Prostate gland (tissue), 2 donors: ENCODE data around the gene KNCN.

Experiments used
- POLR2A ChIP-seq: fragments of 450-650 bp; IDR thresholded peaks from one replicate; pipeline ENCODE4 v1.6.1; 2016; ENCODE audit warnings: antibody characterized with exemption, mild to moderate bottlenecking
- POLR2AphosphoS5 ChIP-seq: sonication (generic); formaldehyde crosslinking; IDR thresholded peaks from one replicate; pipeline ENCODE4 v1.6.1; 2017; ENCODE audit warnings: antibody characterized with exemption
- TF ChIP-seq, protein P1 (sequence below), 4 experiments: fragments of 200-600 bp in 2 of 4; fragments of 450-650 bp in 2 of 4; sonication (generic) in 2 of 4; IDR thresholded peaks; 1 replicate in 3 of 4; 2 replicates in 1 of 4; pipeline ENCODE4 v1.5.1; 2016 to 2019; ENCODE audit warnings: antibody characterized with exemption in 4 of 4, mild to moderate bottlenecking in 2 of 4, moderate library complexity in 2 of 4

DNA sequence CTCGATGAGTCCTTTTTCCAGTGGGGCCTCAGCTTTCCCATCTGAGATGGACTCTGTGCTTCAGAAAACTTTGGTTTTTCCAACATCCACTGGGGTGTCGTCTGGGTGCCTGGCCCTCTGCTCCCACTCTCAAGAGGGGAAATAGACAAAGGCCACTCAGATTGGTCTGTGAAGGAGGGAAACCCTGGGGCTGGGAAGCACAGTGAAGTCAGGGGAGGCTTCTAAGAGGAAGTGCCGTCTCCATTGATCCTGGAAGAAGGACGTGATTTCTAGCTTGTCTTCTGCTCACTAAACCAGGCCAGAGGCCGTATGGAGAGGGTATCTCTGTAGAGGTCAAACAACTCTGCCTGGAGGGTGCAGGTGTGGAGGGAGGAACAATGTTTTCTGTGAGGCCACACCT, 5.2 kb downstream of the KNCN start:
- TF ChIP-seq, protein P1, sequence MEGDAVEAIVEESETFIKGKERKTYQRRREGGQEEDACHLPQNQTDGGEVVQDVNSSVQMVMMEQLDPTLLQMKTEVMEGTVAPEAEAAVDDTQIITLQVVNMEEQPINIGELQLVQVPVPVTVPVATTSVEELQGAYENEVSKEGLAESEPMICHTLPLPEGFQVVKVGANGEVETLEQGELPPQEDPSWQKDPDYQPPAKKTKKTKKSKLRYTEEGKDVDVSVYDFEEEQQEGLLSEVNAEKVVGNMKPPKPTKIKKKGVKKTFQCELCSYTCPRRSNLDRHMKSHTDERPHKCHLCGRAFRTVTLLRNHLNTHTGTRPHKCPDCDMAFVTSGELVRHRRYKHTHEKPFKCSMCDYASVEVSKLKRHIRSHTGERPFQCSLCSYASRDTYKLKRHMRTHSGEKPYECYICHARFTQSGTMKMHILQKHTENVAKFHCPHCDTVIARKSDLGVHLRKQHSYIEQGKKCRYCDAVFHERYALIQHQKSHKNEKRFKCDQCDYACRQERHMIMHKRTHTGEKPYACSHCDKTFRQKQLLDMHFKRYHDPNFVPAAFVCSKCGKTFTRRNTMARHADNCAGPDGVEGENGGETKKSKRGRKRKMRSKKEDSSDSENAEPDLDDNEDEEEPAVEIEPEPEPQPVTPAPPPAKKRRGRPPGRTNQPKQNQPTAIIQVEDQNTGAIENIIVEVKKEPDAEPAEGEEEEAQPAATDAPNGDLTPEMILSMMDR (IDR thresholded peaks at IDR 0.05): no peak
- TF ChIP-seq POLR2A (no peak), POLR2AphosphoS5 (no peak)
